Nephron (organoid): ENCODE results near the gene CCNL2.

Source experiments
- H3K27ac Mint-ChIP-seq, 3 experiments: 2 replicates each; pipeline ENCODE4 v1.8.0; 2020; ENCODE audit warnings: mixed read lengths in 3 of 3, mild to moderate bottlenecking in 2 of 3, moderate library complexity in 1 of 3
- H3K27me3 Mint-ChIP-seq: 2 replicates; pipeline ENCODE4 v1.8.0; 2021; ENCODE audit warnings: low read depth, mild to moderate bottlenecking, moderate library complexity, mixed read lengths
- H3K36me3 Mint-ChIP-seq: 2 replicates; pipeline ENCODE4 v1.8.0; 2020; ENCODE audit warnings: low read depth, mixed read lengths
- H3K4me1 Mint-ChIP-seq: 2 replicates; pipeline ENCODE4 v1.8.0; 2020; ENCODE audit warnings: mixed read lengths
- H3K4me3 Mint-ChIP-seq, 3 experiments: 2 replicates each; pipeline ENCODE4 v1.8.0; 2020; ENCODE audit warnings: mild to moderate bottlenecking in 3 of 3, mixed read lengths in 3 of 3, moderate library complexity in 2 of 3
- H3K9me3 Mint-ChIP-seq: 2 replicates; pipeline ENCODE4 v1.8.0; 2020; ENCODE audit warnings: mixed read lengths
- TF ChIP-seq, protein P1 (sequence below), 3 experiments: fragments of 200-600 bp; sonication (generic); IDR thresholded peaks; one replicate each; pipeline ENCODE4 v1.5.0; 2021; ENCODE audit warnings: antibody characterized with exemption in 3 of 3; ENCODE audit not compliant: unreplicated experiment in 3 of 3

The CCNL2 gene

DNA sequence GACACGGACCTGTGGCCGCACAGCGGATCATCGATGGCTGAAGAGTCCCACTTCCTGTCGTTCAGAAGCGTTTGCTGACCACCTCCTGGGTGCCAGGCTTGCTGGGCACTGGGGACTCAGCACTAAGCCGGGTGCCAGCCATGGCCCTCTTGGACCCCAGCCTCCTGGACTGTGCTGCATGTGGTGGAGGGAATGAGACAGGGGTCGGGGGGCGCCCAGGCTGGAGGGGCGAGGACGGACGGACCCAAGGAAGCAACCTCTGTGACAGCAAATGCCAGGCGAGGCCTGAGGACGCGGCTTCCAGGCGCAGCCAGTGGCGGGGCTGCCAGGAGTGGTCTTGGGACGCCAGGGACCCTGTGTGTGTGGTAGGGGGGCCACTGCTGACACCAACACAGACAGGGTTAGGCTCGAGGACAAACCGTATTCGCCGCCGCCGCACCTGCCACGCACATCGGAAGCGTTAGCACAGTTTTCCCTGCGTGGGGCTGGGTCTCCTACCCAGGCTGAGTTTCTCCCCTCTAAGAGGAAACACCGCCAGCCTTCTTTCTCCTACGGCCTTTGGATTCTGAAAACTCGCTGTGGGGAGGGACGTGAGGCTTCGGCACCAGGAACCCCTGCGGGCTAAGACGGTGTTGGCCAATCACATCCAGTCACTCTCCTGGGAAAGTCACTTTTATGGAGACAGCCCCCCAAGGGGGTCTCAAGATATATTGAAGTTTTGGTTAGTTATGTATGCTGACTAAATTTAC, 37.7 kb downstream of the CCNL2 start:
- Mint-ChIP-seq H3K36me3 (no peaks in the 10 kb centered on the region), H3K27ac (peak overlapping the region; percentile 94 to 100 (median 96)), H3K4me3 (peak overlapping the region in 2 of 3 experiments; percentile 73 to 82), H3K27me3 (no peaks in the 10 kb centered on the region), H3K4me1 (peaks cover 26% of the 10 kb centered on the region), H3K9me3 (no peaks in the 10 kb centered on the region)
- TF ChIP-seq, protein P1, sequence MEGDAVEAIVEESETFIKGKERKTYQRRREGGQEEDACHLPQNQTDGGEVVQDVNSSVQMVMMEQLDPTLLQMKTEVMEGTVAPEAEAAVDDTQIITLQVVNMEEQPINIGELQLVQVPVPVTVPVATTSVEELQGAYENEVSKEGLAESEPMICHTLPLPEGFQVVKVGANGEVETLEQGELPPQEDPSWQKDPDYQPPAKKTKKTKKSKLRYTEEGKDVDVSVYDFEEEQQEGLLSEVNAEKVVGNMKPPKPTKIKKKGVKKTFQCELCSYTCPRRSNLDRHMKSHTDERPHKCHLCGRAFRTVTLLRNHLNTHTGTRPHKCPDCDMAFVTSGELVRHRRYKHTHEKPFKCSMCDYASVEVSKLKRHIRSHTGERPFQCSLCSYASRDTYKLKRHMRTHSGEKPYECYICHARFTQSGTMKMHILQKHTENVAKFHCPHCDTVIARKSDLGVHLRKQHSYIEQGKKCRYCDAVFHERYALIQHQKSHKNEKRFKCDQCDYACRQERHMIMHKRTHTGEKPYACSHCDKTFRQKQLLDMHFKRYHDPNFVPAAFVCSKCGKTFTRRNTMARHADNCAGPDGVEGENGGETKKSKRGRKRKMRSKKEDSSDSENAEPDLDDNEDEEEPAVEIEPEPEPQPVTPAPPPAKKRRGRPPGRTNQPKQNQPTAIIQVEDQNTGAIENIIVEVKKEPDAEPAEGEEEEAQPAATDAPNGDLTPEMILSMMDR (IDR thresholded peaks at IDR 0.05; ENCODE audit: unreplicated experiment in 3 of 3) = no peak

GRCh38 chr1:1360506-1361169, 38.5 kb downstream of the CCNL2 start:
- peaks cover 26% of the 10 kb centered on the region for H3K4me1 Mint-ChIP-seq
- peak overlapping the region; percentile 36 to 45 (median 42) for H3K4me3 Mint-ChIP-seq
- TF ChIP-seq, protein P1 (IDR thresholded peaks at IDR 0.05; ENCODE audit: unreplicated experiment in 3 of 3) = no peak
- no peaks in the 10 kb centered on the region for H3K36me3 Mint-ChIP-seq
- H3K9me3 Mint-ChIP-seq = no peaks in the 10 kb centered on the region
- peak overlapping the region; percentile 94 to 100 (median 96) for H3K27ac Mint-ChIP-seq
- no peaks in the 10 kb centered on the region for H3K27me3 Mint-ChIP-seq

GRCh38 chr1:1359664-1360468, 39.3 kb downstream of the CCNL2 start:
- Mint-ChIP-seq H3K9me3 (no peaks in the 10 kb centered on the region), H3K27me3 (no peaks in the 10 kb centered on the region), H3K4me1 (peaks cover 26% of the 10 kb centered on the region), H3K36me3 (no peaks in the 10 kb centered on the region), H3K4me3 (peak overlapping the region; percentile 88 to 94 (median 93)), H3K27ac (peak overlapping the region; percentile 100)
- TF ChIP-seq, protein P1 (IDR thresholded peaks at IDR 0.05; ENCODE audit: unreplicated experiment in 3 of 3) = no peak

DNA sequence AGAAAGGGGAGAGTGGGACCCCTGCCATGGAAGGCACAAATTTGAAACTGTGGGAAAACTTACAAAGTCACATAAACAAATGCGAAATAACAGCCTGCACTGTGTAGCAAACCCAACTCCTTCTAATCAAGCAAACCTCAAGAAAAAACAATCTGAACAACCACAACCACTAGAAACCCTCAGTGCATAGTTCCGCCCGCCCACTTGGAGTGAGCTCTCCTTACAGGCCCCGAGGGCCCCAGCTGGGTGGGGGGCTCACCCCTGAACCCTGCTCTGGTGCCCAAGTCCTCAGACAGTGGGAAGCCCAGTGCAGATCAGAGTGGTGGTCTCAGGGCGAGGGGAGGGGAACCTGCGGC, 39.8 kb downstream of the CCNL2 start:
- H3K27ac Mint-ChIP-seq = peak overlapping the region; percentile 100
- TF ChIP-seq, protein P1 (IDR thresholded peaks at IDR 0.05; ENCODE audit: unreplicated experiment in 3 of 3) = no peak
- no peaks in the 10 kb centered on the region for H3K36me3 Mint-ChIP-seq
- peaks cover 26% of the 10 kb centered on the region for H3K4me1 Mint-ChIP-seq
- H3K4me3 Mint-ChIP-seq = peak overlapping the region; percentile 88 to 94 (median 93)
- H3K9me3 Mint-ChIP-seq = no peaks in the 10 kb centered on the region
- H3K27me3 Mint-ChIP-seq = no peaks in the 10 kb centered on the region

- Mint-ChIP-seq H3K9me3 (no peaks in the 10 kb centered on the region), H3K36me3 (no peaks in the 10 kb centered on the region), H3K27ac (peak within 1 kb of the TSS; percentile 100), H3K4me1 (peaks cover 26% of the 10 kb centered on the region), H3K4me3 (peak within 1 kb of the TSS; percentile 93 to 94 (median 94)), H3K27me3 (no peaks in the 10 kb centered on the region)
- TF ChIP-seq, protein P1 (IDR thresholded peaks at IDR 0.05; ENCODE audit: unreplicated experiment in 3 of 3) = no peak
Measured at GRCh38 chr1:1358433-1359271, 40.5 kb downstream of the CCNL2 start, which contains the start of gene MXRA8. TSS of gene MXRA8 (minus strand) at chr1:1358555. CDS start at chr1:1358504, 51 bp downstream.
